OCI-M2 (cell line): Measurements from ENCODE around the gene OSBPL10.
"Not testable (repeated sequence)": the region's sequence is repeated elsewhere in the genome, so short reads cannot be mapped to it uniquely, and the experiment has no call there.

Source experiments
- DNase-seq: peaks from one replicate; lab custom pipeline; 2025; ENCODE audit not compliant: unreplicated experiment; lab: John Stamatoyannopoulos, UW

The OSBPL10 gene

DNA sequence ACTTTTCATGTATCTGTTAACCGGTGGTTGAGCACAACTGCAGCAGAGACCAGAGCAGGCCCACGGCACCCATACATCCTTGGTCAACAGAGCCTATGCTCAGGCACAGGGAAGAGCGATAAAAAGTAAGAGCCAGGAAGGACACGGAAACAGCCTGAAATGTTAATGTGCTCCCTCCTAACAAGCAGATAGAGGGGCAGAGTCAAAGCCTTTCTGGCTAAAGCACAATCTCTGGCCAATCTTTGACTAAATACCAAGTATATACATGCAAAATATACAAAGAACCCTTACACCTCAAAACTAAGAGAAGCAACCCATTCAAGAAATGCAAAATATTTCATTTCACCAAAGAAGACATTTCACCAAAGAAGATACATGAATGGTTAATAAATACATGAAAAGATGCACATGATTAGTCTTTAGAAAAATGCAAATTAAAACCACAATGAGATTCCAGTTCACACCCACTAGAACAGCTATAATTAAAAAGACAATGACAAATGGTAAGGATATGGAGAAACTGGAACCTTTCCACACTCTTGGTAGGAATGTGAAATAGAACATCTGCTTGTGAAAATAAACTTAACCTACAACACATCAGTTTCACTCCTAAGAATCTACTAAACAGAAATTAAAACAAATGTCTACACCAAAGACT, 88.0 kb downstream of the OSBPL10 start:
- no peak for DNase-seq

DNA sequence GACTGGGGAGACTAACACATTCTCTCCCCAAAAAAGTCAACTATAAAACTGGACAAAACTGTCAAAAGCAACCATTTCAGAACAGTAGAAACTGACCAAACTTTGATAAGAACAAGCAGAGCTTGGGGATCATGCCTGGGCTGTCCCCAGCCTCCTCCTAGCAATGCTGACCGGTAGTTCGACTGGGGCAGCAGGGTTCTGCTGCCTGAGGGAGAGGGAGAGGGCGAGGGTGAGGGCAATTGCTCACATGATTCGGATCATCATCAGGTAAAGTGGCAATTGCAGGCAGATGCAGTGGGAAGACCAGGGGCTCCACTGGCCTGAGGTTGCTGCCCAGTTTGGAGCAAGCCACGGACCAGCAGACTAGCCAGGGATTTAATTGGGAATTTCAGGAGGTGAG, 88.6 kb downstream of the OSBPL10 start:
- DNase-seq: no peak

- no peak for DNase-seq
These were observed 89.1 kb downstream of the OSBPL10 start for GRCh38 chr3:31891876-31892455.

DNA sequence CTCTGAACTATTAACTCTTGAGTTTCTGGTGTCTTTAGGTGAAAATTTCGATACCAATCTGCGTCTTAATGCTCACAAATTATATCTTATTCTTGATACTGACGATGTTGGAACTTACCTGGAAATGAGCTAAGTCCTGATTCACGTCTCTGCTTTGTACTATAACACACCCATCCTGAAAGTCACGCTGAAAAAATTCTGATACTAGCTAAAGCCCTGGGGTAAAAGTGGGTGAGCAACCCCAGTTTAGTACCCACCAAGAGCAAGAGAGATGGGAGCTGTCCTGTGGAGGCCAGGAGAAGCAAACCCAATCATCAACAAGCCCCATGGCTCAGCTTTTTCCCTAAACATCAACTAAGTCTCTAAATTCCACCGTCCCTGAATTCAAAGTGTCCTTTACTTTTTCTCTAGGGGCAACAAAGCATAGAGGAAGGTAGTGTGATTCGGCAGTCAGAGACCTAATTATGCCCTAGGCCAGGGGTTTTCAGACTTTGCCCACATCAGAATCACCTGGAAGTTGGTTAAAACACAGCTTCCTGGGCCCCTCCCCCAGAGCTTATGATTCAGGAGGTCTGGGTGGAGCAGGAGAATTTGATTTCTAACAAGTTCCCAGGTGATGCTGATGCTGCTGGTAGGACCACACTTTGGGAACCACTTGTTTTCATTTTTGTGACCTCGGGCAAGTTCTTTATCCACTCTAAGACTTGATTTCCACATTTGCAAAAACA, 90.2 kb downstream of the OSBPL10 start:
- DNase-seq: no peak

DNA sequence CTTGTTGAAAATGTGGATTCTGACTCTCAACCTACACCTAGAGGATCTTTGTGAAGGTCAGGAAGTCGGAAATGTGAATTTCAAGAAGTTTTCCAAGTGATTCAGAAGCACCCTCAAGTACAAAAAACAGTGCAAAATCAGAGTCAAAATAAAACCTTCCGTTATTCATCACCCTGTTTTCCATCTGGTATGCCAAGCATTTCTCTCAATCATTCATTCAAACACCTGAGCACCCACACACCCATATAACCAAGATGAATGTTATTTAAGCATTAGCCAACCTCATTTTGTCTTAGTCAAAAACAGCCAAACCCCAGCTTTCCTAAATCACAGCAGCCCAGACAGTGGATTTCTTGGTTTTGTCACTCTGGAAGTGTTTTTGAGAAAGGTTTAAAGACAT, 91.1 kb downstream of the OSBPL10 start:
- no peak for DNase-seq

- DNase-seq: no peak
These were observed 95.8 kb downstream of the OSBPL10 start for GRCh38 chr3:31885235-31885634.

GRCh38 chr3:31884251-31884650, 96.8 kb downstream of the OSBPL10 start:
- no peak for DNase-seq

DNA sequence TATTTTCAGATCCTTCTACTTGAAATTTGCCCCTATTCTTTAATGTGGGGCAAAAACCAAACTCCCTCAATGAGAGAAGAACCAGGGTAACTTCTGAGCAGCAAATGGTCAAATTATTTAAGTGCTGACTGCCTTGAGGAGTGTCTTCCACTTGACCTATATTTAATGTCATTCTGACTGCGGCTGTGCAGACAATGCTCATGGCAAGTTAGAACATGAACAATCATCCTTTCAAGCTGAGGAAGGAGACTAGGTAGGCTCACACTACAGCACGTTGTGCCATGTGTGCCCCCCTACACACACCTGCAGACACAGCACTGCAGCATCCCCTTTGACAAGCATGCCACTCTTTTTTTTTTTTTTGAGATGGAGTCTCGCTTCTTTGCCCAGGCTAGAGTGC, 98.2 kb downstream of the OSBPL10 start:
- DNase-seq: no peak

DNA sequence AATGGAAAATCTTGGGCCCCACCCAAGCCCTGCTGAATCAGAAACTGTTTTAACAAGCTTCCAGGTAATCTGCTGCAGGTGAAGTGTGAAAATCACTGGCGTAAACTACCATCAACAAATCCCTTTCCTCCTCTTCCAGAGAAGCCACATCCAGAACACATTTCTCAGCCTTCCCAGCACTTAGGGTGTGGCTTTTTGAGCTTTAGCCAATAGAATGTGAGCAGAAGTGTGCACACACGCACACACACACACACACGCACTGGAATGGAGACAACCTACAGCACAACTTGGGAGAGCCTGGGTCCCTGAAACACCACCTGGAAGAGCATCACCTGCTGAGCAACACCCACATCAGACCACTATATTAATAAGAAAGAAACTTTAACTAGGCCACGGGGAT, 98.6 kb downstream of the OSBPL10 start:
- DNase-seq: no peak

- DNase-seq: no peak
These were observed 100.5 kb downstream of the OSBPL10 start for GRCh38 chr3:31880482-31881078.

DNA sequence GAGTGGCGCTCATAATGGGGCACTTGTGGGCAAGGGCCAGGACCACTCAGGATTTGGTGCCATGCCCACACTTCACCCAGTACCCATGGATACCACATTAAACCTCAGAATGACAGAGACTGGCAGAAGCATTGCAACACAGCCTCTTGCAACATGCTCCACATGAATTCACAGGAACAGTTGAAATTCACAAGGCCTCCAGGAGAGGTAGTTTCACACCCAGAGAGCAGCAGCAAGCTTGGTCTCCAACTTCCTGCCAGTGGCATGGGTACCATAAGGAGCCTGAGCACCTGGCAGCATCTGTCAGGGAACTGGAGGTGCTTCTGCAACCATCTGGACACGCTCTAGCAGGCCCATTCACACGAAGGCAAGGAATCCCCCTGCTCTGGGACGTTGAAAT, 101.0 kb downstream of the OSBPL10 start:
- DNase-seq: no peak

GRCh38 chr3:31879365-31879764, 101.7 kb downstream of the OSBPL10 start:
- no peak for DNase-seq

DNA sequence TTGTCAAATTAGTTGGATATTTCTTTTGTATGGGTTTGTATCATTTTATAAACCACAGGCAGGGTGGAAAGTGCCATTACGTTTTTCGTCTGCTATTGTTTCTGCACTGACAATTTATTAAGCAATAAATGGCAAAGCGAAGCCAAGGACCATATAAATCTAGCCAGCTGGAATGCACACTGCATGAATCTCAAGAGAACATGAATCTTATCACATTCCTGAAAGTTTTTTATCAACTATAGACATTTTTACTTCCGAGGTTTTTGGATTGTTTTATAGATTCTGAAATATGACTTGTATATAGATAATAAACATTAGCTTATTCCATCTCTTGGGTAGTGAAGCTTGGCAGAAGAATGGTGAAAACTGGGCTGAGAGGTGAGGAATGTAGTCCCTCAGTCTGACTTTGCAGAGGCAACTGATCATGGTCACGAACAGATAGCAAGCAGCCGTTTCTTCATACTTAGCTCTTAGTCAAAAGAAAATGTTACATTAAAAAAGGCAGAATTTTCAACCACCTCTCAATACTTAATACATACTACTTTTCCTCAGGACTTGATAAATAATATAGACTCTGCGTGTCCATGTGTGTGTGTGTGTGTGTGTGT, 102.7 kb downstream of the OSBPL10 start:
- no peak for DNase-seq

GRCh38 chr3:31876331-31876730, 104.7 kb downstream of the OSBPL10 start:
- DNase-seq: no peak

DNA sequence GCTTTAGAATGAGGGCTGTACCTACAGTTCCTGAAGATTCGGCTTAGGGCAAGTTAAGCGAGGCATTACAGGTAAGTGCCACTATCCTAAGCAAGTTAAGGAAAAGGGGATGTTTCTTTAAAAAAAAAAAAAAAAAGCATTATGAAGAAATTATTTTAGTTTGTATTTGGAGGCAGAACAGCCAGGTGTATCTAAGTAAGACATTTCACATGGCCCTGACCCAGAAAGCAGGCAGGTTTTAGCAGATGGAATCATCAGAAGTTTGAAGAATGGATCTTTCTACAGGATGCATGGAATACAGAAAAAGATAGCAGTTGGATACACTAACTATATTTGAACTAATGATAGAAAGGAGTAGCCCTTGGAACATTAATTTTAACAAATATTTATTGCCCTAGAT, 105.6 kb downstream of the OSBPL10 start:
- no peak for DNase-seq

- DNase-seq: no peak
These were observed 107.7 kb downstream of the OSBPL10 start for GRCh38 chr3:31873254-31873820.

- no peak for DNase-seq
These were observed 109.0 kb downstream of the OSBPL10 start for GRCh38 chr3:31871939-31872507.

DNA sequence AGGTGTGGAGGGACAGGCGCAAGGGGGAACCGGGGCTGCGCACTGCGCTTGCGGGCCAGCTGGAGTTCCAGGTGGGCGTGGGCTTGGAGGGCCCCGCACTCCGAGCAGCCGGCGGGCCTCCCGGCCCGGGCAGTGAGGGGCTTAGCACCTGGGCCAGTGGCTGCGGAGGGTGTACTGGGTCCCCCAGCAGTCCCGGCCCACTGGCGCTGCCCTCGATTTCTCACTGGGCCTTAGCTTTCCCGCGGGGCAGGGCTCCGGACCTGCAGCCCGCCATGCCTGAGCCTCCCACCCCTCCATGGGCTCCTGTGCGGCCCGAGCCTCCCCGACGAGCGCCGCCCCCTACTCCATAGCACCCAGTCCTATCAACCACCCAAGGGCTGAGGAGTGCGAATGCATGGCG, 111.0 kb downstream of the OSBPL10 start:
- not testable (repeated sequence) for DNase-seq

DNA sequence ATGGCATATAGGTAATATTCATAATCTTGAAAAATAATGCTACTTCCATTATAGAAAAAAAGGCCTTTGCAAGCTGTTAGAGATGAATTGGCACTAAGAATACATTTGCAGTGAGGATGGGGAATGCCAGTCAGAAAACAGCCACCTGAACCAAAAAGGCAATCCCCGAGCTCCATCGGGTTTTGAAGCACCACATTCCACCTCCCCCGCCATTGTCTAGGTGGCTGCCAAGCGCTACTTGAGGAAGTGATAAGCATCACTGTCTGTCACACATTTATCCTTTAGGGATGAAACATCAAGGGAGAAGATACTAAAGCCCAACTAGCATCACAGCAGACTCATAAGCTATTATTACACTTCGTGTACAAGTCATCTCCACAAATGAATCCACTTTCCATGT, 112.8 kb downstream of the OSBPL10 start:
- no peak for DNase-seq

GRCh38 chr3:31862666-31863279, 118.3 kb downstream of the OSBPL10 start:
- DNase-seq: no peak

DNA sequence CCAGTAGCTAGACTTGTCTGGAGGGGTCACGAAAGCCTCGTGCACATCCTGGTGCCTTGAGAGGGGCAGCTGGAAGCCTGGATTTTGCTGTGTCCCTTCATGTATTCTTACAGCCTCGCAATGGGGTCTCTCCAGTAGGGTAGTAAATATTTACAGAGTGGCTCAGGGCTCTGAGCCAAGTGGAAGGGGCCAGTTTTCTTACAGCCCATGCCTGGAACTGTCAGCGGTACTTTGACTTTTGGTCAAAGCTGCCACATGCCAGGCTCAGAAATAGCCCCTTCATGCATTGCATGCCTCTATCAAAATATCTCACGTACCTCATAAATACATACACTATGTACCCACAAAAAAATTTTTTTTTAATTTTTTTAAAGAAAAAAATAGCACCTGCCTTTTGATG, 119.2 kb downstream of the OSBPL10 start:
- DNase-seq: no peak
